Kidney (tissue), 14 donors: ENCODE measurements around the gene MYOT. TPM values are rescaled to one million over a fixed set of nuclear protein-coding genes. Genes with fewer than 3 reads are reported as not detected.

Experiments used
- DNase-seq, 5 donors: peaks; one replicate each; pipeline ENCODE4 v3.0.0-alpha.2; 2013 to 2020
- FAIRE-seq: peaks from 2 replicates; lab custom pipeline; 2012; peaks lifted over from hg19 to GRCh38; lab: Jason Lieb, UNC
- H3K27ac ChIP-seq, 2 donors: one replicate each; pipeline ENCODE4 v1.7.0; 2013; ENCODE audit warnings: low read depth in 2 of 2, low read length in 2 of 2, inconsistent platforms in 1 of 2
- H3K27me3 ChIP-seq: one replicate; pipeline ENCODE4 v1.7.1; 2013; ENCODE audit warnings: low read length, inconsistent platforms; ENCODE audit not compliant: control insufficient read depth, insufficient read depth
- H3K36me3 ChIP-seq, 3 donors: one replicate each; pipeline versions ENCODE4 v1.7.0 to v1.7.1; 2013; ENCODE audit warnings: low read length in 3 of 3, control low read depth in 1 of 3, inconsistent platforms in 1 of 3; ENCODE audit not compliant: insufficient read depth in 3 of 3, control insufficient read depth in 2 of 3
- H3K4me1 ChIP-seq, 3 donors: one replicate each; pipeline versions ENCODE4 v1.7.0 to v1.7.1; 2013; ENCODE audit warnings: low read length in 3 of 3, inconsistent platforms in 1 of 3, low read depth in 1 of 3; ENCODE audit not compliant: control insufficient read depth in 2 of 3, insufficient read depth in 2 of 3
- H3K4me3 ChIP-seq, 3 donors: one replicate each; pipeline versions ENCODE4 v1.7.0 to v1.8.1; 2013; ENCODE audit warnings: low read length in 3 of 3, control low read depth in 1 of 3, inconsistent platforms in 1 of 3
- H3K9ac ChIP-seq, 3 donors: one replicate each; pipeline versions ENCODE4 v1.7.0 to v1.7.1; 2013; ENCODE audit warnings: low read length in 3 of 3, control low read depth in 1 of 3, inconsistent platforms in 1 of 3
- H3K9me3 ChIP-seq, 3 donors: one replicate each; pipeline versions ENCODE4 v1.7.0 to v1.7.1; 2013; ENCODE audit warnings: low read length in 3 of 3, control low read depth in 1 of 3, inconsistent platforms in 1 of 3; ENCODE audit not compliant: control insufficient read depth in 2 of 3, insufficient read depth in 1 of 3
- intact Hi-C: fragments of 100-400 bp; cut with DNase I; formaldehyde crosslinking; loops from one replicate; pipeline ENCODE4 v1.11.1; 2022
- polyA plus RNA-seq: library from polyadenylated mRNA; stranded (reverse); fragments of 350-450 nt; fragmentation: Illumina TruSeq; extraction: RNeasy Lipid Tissue Mini Kit (QIAGEN cat#74804); gene quantifications from one replicate; pipeline ENCODE4 v1.2.3, GENCODE V29; 2014; ENCODE audit warnings: low read depth, low replicate concordance; ENCODE audit not compliant: insufficient read depth
- total RNA-seq: library from RNA; stranded (reverse); fragmentation: NEBNext Ultra II Directional; extraction: Animal tissue kit (Norgen Biotek cat#: 25700); gene quantifications from one replicate; pipeline ENCODE4 v1.2.1, GENCODE V29; 2021
- TF ChIP-seq, protein P1 (sequence below): IDR thresholded peaks from 3 replicates; pipeline ENCODE4 v1.5.1; 2012; ENCODE audit warnings: mild to moderate bottlenecking, moderate library complexity, borderline replicate concordance; ENCODE audit not compliant: insufficient read depth; ENCODE audit errors: extremely low read depth
- donor health status: control.
- donor health status: control.
- donor health status: control.
- donor health status: control.
- donor health status: control.
- donor health status: DM: yes; HTN: yes; CAD: no.
- donor health status: Normal renal cell carcinoma (clear cell type).

MYOT gene
- total and polyA plus RNA-seq, 2 donors from 2014 or later: 0.94 to 2.3 TPM

DNA sequence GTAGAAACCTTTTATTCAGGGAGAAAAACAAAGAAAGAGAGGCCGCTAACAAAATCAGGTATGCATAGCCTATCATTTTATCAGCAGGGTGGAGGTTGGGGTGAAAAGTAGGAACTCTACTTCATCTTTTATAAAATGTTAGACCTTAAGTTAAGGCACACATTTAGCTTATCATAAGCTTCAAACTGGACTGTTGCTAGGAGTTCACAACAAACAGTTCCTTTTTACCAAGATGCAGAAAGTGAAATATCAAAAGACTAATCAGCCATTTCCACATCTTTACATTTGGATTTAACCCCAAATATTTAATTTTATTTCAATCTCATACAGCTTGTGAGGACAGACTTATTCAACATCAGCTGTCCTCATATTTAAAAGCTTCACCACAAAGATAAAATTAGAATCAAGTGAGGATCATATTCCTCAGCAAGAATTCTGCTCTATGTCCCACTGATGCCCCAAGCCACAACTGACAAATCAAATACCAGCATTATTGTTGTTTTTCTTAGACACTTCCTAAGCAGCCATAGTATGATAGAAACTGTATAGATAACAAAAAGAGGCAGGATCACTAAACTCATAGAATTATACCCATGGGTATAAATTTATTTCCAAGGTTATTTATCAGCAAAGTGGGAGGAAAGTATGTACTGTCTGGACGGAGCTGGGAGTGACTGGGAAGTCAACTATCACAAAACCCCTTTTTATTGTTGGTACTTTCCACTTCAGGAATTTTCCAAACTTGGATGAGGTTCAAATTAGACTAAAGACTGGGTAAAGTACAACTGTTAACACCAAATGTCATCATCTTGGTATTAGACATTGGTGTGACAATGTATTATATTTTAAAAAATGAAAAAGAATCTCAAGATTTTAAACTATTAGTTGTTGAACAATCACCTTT, 29.9 kb upstream of the MYOT start:
- H3K27me3 ChIP-seq: no peaks in the 10 kb centered on the region
- H3K4me1 ChIP-seq: no peaks in the 10 kb centered on the region
- no peak overlapping the region for H3K27ac ChIP-seq
- TF ChIP-seq, protein P1, sequence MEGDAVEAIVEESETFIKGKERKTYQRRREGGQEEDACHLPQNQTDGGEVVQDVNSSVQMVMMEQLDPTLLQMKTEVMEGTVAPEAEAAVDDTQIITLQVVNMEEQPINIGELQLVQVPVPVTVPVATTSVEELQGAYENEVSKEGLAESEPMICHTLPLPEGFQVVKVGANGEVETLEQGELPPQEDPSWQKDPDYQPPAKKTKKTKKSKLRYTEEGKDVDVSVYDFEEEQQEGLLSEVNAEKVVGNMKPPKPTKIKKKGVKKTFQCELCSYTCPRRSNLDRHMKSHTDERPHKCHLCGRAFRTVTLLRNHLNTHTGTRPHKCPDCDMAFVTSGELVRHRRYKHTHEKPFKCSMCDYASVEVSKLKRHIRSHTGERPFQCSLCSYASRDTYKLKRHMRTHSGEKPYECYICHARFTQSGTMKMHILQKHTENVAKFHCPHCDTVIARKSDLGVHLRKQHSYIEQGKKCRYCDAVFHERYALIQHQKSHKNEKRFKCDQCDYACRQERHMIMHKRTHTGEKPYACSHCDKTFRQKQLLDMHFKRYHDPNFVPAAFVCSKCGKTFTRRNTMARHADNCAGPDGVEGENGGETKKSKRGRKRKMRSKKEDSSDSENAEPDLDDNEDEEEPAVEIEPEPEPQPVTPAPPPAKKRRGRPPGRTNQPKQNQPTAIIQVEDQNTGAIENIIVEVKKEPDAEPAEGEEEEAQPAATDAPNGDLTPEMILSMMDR: no peak
- H3K4me3 ChIP-seq: no peak overlapping the region
- H3K9ac ChIP-seq: no peak overlapping the region
- DNase-seq: no peak
- intact Hi-C loops: no loop called here
- no peaks in the 10 kb centered on the region for H3K36me3 ChIP-seq
- no peak for FAIRE-seq
- no peaks in the 10 kb centered on the region for H3K9me3 ChIP-seq

DNA sequence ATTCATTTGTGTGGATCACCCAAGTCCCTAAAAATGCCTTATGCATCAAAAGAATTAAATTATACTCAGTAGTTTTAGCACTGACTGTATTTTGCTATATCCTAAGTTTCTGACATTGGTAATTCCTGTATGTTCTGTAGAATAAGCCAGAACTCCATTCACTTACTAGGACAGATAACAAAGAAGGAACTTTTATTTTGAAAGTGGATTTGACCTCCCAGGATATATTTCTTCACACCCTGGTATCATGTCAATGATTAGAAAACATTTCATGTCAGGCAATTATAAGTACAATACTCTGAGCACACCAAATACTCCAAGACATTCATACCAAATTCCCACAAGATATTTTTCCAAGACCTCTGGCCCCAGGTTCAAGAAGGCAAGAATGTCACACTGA, 28.7 kb upstream of the MYOT start:
- no peaks in the 10 kb centered on the region for H3K9me3 ChIP-seq
- H3K9ac ChIP-seq: no peak overlapping the region
- TF ChIP-seq, protein P1: no peak
- FAIRE-seq (no peak), DNase-seq (no peak)
- no peaks in the 10 kb centered on the region for H3K36me3 ChIP-seq
- no peaks in the 10 kb centered on the region for H3K27me3 ChIP-seq
- no peak overlapping the region for H3K27ac ChIP-seq
- H3K4me3 ChIP-seq: no peak overlapping the region
- no peaks in the 10 kb centered on the region for H3K4me1 ChIP-seq
- intact Hi-C loops: no loop called here

DNA sequence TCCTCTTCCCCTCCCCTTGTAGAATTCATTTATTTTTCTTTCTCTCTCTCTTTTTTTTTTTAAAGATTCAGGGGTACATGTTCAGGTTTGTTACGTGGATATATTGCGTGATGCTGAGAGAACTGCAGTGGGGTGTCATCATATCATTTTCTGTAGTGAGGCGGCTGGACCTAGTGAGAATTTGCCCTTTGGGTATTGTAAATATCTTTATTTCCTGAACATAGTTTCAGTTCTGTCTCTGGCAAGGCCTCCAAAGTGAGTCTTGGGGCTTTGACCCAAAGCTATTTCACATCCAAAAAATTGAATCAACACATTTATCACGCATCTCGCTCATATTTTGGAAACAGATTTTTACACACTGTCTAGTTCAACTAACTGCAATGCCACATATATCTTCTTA, 25.4 kb upstream of the MYOT start:
- Histone ChIP-seq H3K9ac (no peak overlapping the region), H3K4me1 (no peaks in the 10 kb centered on the region), H3K27me3 (no peaks in the 10 kb centered on the region), H3K36me3 (no peaks in the 10 kb centered on the region), H3K4me3 (no peak overlapping the region), H3K9me3 (no peaks in the 10 kb centered on the region), H3K27ac (no peak overlapping the region)
- no peak for FAIRE-seq
- intact Hi-C loops: no loop called here
- DNase-seq: no peak
- TF ChIP-seq, protein P1: no peak
